Measurements from ENCODE around the gene ZNF385B. TPM values are rescaled to one million over a fixed set of nuclear protein-coding genes. Genes with fewer than 3 reads are reported as not detected.
A peak's percentile ranks its signal among the peaks of the same experiment; 100 is the strongest.
"Not testable (repeated sequence)": the region's sequence is repeated elsewhere in the genome, so short reads cannot be mapped to it uniquely, and the experiment has no call there.

Gene ZNF385B
- total RNA-seq, 1 donor from 2014 or later: 0.51 TPM

GRCh38 chr2:179677077-179677688 is 184.2 kb downstream of the ZNF385B start:
- DNase-seq: peak; percentile 68

- no peak for DNase-seq
These were observed 186.0 kb downstream of the ZNF385B start for GRCh38 chr2:179675435-179675834.

GRCh38 chr2:179671043-179671981 is 190.1 kb downstream of the ZNF385B start:
- DNase-seq: no peak

GRCh38 chr2:179669196-179669595 is 192.2 kb downstream of the ZNF385B start:
- no peak for DNase-seq

- DNase-seq: no peak
These were observed 196.2 kb downstream of the ZNF385B start for GRCh38 chr2:179664972-179665812.

GRCh38 chr2:179661986-179662385 is 199.4 kb downstream of the ZNF385B start:
- DNase-seq: no peak

- no peak for DNase-seq
These were observed 204.3 kb downstream of the ZNF385B start for GRCh38 chr2:179657068-179657595.

- no peak for DNase-seq
These were observed 205.8 kb downstream of the ZNF385B start for GRCh38 chr2:179655627-179656026.

- no peak for DNase-seq
These were observed 206.6 kb downstream of the ZNF385B start for GRCh38 chr2:179654806-179655205.

- DNase-seq: no peak
These were observed 209.1 kb downstream of the ZNF385B start for GRCh38 chr2:179652296-179652695.

- DNase-seq: no peak
These were observed 211.0 kb downstream of the ZNF385B start for GRCh38 chr2:179650420-179650819.

GRCh38 chr2:179646862-179647587 is 214.4 kb downstream of the ZNF385B start:
- DNase-seq: no peak

GRCh38 chr2:179646173-179646769 is 215.1 kb downstream of the ZNF385B start:
- no peak for DNase-seq

GRCh38 chr2:179645047-179645446 is 216.4 kb downstream of the ZNF385B start:
- no peak for DNase-seq

GRCh38 chr2:179642462-179642861 is 218.9 kb downstream of the ZNF385B start:
- DNase-seq: no peak

GRCh38 chr2:179636995-179637394 is 224.4 kb downstream of the ZNF385B start:
- DNase-seq: no peak

- DNase-seq: no peak
These were observed 225.1 kb downstream of the ZNF385B start for GRCh38 chr2:179636100-179636980.

GRCh38 chr2:179631769-179632385 is 229.5 kb downstream of the ZNF385B start:
- DNase-seq: not testable (repeated sequence)

GRCh38 chr2:179629776-179630175 is 231.6 kb downstream of the ZNF385B start:
- DNase-seq: not testable (repeated sequence)

- no peak for DNase-seq
These were observed 235.2 kb downstream of the ZNF385B start for GRCh38 chr2:179626261-179626660.
